ENCODE results near the gene RGS1.

Gene RGS1

GRCh38 chr1:192553741-192554140 is 21.8 kb upstream of the RGS1 start:
- no peak for DNase-seq

DNA sequence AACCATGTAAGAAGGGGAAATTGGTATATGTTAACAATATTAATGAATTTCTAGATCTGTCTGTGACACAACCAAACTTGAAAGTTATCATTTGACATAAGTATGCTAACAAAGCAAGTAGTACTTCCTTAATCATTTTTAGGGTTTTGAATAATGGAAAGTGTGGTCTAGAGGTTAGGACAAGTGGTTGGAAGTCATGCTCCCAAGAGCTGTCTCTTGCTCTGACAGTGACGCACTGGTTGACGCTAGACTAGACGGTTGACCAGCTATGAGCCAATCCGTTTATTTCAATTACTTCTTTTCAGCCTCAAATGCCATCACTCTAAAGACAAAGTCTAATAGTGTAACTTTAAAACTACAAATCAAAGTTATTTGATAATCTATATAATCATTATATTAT is 20.7 kb upstream of the RGS1 start:
- no peak for DNase-seq

- no peak for DNase-seq
Measured at GRCh38 chr1:192555399-192555798, 20.2 kb upstream of the RGS1 start.

GRCh38 chr1:192557841-192558595 is 17.6 kb upstream of the RGS1 start:
- DNase-seq = no peak

- no peak for DNase-seq
Measured at GRCh38 chr1:192559115-192560006, 16.2 kb upstream of the RGS1 start.

GRCh38 chr1:192561301-192561700 is 14.3 kb upstream of the RGS1 start:
- no peak for DNase-seq

GRCh38 chr1:192563129-192563528 is 12.4 kb upstream of the RGS1 start:
- DNase-seq = no peak

DNA sequence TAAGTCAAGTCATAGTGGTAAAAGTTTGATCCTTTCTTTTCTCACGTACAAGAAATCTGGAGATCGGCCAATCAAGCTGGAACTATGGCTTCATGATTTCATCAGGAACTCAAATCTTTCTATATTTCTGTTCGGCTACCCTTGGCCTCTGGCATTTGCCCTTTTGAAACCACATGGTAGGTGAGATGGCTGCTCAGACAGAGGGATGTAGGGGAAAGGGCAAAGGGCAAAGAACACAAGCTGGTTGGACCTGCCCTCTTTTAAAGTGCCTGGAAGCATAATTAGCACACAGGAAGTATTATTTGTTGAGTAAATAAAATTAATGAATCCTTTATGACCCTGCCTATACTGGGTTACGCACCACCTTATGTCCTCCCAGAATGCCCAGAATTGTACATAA is 11.5 kb upstream of the RGS1 start:
- no peak for DNase-seq

- no peak for DNase-seq
Measured at GRCh38 chr1:192565946-192566345, 9.6 kb upstream of the RGS1 start.

GRCh38 chr1:192566657-192567056 is 8.9 kb upstream of the RGS1 start:
- no peak for DNase-seq

- no peak for DNase-seq
Measured at GRCh38 chr1:192568063-192568462, 7.5 kb upstream of the RGS1 start.

DNA sequence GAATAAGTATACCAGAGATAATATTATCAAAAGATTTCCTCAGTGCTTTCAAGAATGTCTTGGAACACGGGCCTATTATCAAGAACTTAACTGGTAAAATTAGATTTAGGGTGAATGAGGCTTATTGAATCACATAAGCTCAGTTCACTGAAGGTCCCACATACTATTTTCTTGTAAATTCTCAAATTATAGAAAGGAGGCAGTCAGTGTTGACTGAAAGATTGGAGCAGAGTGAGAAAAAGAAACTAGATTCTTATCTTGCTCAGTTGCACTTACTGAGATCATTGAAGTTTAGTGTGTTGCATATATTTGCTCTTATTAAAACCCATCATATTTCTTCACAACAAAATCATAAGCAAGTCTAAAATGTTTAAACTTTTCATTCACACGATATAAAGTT is 3.9 kb upstream of the RGS1 start:
- no peak for DNase-seq

DNA sequence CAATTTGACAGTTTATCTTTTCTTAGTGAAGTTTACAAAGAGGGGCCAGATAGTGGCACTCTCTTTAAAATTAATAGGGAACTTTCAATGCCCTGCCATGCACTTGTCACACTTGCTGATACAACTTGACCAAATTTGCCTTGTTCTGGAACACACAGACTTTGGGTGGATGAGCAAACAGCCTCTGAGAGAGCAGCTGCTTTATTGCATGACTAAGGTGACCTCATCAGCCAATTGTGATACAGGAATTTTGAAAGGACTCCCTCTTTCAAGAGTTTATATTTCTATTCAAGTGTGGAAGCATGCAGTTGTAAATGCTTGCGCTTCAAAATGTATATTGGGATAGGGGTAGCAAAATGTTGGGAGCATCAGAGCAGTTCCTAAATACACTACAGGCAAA is 2.1 kb upstream of the RGS1 start:
- no peak for DNase-seq

GRCh38 chr1:192574073-192574472 is 1.5 kb upstream of the RGS1 start:
- DNase-seq = no peak

- no peak for DNase-seq
Measured at GRCh38 chr1:192576190-192577144, 894 bp downstream of the RGS1 start.

- no peak for DNase-seq
Measured at GRCh38 chr1:192577145-192578140, 1.9 kb downstream of the RGS1 start.

DNA sequence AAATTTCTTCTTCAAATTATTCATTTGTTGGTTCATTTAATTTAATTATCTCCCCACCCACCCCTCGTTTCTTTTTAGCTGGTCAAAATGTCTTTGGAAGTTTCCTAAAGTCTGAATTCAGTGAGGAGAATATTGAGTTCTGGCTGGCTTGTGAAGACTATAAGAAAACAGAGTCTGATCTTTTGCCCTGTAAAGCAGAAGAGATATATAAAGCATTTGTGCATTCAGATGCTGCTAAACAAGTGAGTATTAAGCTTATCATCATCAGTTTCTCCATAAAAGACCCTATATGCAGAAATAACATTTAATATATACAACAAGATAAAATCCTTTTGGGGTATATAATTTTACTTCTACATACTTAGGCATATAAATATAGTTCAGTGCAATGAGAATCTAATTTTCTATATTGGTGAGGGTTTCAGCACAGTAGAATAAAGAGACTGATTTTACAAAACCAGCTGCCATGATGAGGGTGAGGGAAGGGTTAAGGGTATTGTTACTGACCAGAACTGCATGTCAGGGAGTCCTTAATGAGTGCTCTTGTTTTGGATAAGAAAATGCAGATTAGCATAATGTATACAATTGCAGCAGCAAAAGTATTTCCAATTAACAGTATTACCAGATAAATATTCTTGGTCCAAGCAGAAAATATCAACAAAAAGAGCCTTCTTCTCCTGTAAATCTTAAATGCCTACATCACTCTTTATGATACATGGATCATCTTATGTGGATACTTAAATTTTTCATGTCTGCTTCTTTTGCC is 2.8 kb downstream of the RGS1 start:
- no peak for DNase-seq

DNA sequence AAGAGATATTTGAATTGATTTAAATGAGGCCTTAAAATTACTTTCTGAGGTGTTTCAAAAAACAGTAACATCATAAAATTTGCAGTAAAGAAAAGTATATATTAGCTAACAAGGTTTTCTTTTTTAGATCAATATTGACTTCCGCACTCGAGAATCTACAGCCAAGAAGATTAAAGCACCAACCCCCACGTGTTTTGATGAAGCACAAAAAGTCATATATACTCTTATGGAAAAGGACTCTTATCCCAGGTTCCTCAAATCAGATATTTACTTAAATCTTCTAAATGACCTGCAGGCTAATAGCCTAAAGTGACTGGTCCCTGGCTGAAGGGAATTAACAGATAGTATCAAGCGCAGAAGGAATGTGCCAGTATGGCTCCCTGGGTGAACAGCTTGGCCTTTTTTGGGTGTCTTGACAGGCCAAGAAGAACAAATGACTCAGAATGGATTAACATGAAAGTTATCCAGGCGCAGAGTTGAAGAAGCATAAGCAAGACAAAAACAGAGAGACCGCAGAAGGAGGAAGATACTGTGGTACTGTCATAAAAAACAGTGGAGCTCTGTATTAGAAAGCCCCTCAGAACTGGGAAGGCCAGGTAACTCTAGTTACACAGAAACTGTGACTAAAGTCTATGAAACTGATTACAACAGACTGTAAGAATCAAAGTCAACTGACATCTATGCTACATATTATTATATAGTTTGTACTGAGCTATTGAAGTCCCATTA is 3.6 kb downstream of the RGS1 start:
- no peak for DNase-seq

DNA sequence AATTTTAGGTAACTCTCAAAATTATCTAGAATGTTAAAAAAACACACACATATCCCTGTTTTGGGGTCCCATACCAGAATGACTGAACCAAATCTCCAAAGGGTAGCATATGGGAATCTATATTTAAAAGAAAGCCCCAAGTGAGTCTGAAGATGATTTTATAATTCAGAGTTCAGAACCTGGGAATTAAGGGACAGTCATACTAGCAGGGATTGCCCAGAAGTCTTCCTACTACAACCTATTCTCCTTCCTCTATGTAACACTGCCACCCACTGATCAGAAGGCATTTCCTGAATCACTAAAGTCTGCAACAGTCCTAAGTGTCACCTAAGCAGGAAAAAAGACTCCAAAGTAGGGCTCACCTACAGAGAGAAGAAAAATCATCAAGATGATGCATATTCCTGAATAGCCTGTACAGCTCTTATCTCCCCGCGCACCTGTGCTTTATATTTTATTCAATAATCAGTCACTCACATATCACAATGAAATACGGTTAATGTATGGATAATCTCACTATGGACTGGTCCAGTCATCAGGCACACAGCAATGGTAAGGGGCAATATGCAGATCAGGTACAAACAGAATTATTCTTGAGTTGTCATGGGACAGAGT is 4.9 kb downstream of the RGS1 start:
- no peak for DNase-seq

Measured in right kidney (tissue), 1 donor.